ENCODE measurements around the gene RNH1.

- TF ChIP-seq CTCF (IDR thresholded peaks at IDR 0.05) = no peak
- no peak for TF ChIP-seq EP300 (IDR thresholded peaks at IDR 0.05)
Observed at GRCh38 chr11:476416-476815, 30.6 kb downstream of the RNH1 start.
